WI38 (cell line): ENCODE measurements around the gene TCF19.
"Not testable (repeated sequence)": the region's sequence is repeated elsewhere in the genome, so short reads cannot be mapped to it uniquely, and the experiment has no call there.

Source experiments
- H3K4me3 ChIP-seq: 2 replicates; pipeline ENCODE4 v1.5.1; 2011; ENCODE audit warnings: low read depth, mild to moderate bottlenecking, control low read depth, low read length
- TF ChIP-seq, protein P1 (sequence below): IDR thresholded peaks from 2 replicates; pipeline ENCODE4 v1.5.1; 2012; ENCODE audit warnings: low read depth, mild to moderate bottlenecking, control low read depth, low read length

Gene TCF19

GRCh38 chr6:31190488-31190887, 32.1 kb downstream of the TCF19 start:
- TF ChIP-seq, protein P1, sequence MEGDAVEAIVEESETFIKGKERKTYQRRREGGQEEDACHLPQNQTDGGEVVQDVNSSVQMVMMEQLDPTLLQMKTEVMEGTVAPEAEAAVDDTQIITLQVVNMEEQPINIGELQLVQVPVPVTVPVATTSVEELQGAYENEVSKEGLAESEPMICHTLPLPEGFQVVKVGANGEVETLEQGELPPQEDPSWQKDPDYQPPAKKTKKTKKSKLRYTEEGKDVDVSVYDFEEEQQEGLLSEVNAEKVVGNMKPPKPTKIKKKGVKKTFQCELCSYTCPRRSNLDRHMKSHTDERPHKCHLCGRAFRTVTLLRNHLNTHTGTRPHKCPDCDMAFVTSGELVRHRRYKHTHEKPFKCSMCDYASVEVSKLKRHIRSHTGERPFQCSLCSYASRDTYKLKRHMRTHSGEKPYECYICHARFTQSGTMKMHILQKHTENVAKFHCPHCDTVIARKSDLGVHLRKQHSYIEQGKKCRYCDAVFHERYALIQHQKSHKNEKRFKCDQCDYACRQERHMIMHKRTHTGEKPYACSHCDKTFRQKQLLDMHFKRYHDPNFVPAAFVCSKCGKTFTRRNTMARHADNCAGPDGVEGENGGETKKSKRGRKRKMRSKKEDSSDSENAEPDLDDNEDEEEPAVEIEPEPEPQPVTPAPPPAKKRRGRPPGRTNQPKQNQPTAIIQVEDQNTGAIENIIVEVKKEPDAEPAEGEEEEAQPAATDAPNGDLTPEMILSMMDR: no peak

DNA sequence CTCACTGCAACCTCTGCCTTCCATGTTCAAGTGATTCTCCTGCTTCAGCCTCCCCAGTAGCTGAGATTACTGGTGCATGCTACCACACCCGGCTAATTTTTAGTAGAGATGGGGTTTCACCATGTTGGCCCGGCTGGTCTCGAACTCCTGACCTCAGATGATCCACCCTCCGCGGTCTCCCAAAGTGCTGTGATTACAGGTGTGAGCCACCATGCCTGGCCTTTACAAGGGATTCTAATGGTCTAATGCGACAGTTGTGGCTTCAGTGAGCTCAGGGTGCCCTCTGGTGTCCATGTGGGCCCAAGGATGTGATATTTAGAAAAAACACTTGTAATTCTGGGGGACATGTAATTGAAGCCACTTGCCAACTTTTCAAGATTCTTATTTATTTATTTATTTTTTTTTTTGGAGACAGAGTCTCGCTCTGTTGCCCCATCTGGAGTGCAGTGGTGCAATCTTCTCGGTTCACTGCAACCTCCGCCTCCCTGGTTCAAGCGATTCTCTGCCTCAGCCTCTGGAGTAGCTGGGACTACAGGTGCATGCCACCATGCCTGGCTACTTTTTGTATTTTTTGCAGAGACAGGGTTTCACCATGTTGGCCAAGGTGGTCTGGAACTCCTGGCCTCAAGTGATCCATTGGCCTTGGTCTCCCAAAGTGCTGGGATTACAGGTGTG, 34.2 kb downstream of the TCF19 start:
- TF ChIP-seq, protein P1: peak; percentile 67

More at GRCh38 chr6:31190488-31190887, 32.1 kb downstream of the TCF19 start:
- H3K4me3 ChIP-seq: no peak overlapping the region

GRCh38 chr6:31193206-31193605, 34.8 kb downstream of the TCF19 start:
- no peak overlapping the region for H3K4me3 ChIP-seq
- TF ChIP-seq, protein P1: no peak

More for the DNA sequence above, 34.2 kb downstream of the TCF19 start:
- H3K4me3 ChIP-seq: not testable (repeated sequence)

DNA sequence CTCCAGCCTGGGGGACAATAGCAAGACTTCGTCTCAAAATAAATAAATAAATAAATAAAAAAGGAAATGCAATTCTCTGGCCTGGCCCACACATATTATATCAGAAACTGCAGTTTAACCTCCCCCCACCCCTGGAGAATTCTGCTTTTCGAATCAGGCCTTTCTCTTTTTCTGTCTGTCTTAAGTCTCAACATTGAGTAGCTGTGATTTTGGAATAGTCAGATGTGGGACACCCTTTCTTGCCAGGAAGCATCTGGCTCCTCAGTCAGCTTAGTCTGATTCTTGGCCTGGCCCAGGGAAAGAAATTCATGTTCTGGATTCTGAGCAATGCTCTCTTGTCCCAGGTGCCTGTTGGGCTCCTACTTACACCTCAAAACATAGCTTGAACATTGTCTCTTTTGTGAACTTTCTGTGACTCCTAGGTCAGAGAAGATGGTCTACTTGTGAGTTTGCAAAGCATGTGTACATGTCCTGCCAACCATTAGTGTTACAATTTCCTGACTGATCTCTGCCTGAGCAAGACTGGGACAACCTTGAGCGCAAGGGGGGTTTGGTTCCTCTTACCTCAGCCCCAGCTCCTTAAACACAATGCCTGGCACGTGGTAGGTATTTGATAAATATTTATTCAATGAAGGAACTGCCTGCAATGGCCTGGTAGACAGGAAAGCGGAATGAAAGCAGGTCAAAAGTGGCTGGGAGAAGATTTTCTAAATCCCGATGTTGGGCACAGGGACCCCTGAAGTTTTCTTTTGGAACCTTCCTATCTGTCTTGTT, 35.9 kb downstream of the TCF19 start:
- H3K4me3 ChIP-seq: no peak overlapping the region
- TF ChIP-seq, protein P1: no peak

GRCh38 chr6:31195308-31195979, 37.1 kb downstream of the TCF19 start:
- H3K4me3 ChIP-seq: not testable (repeated sequence)

DNA sequence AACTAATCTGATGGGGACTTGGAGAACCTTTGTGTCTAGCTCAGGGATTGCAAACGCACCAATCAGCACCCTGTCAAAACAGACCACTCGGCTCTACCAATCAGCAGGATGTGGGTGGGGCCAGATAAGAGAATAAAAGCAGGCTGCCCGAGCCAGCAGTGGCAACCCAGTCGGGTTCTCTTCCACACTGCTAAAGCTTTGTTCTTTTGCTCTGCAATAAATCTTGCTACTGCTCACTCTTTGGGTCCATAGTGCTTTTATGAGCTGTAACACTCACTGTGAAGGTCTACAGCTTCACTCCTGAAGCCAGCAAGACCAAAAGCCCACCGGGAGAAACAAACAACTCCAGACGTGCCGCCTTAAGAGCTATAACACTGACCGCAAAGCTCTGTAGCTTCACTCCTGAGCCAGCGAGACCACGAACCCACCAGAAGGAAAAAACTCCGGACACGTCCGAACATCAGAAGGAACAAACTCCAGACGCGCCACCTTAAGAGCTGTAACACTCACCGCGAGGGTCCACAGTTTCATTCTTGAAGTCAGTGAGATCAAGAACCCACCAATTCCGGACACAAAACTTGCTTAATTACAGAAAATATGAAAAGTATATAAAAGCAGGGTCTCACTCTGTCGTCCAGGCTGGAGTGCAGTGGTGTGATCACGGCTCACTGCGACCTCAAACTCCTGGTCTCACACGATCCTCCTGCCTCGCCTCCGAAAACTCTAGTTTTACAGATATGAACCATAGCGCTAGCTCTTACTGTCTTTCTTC, 38.0 kb downstream of the TCF19 start:
- H3K4me3 ChIP-seq: not testable (repeated sequence)

GRCh38 chr6:31197559-31198305, 39.3 kb downstream of the TCF19 start:
- TF ChIP-seq, protein P1: no peak
- H3K4me3 ChIP-seq: peak overlapping the region; percentile 76

- H3K4me3 ChIP-seq: not testable (repeated sequence)
These were observed 40.7 kb downstream of the TCF19 start for GRCh38 chr6:31199105-31199452.
